Measurements from ENCODE around the gene FNDC3B. TPM values are rescaled to one million over a fixed set of nuclear protein-coding genes. Genes with fewer than 3 reads are reported as not detected.
"Not testable (repeated sequence)": the region's sequence is repeated elsewhere in the genome, so short reads cannot be mapped to it uniquely, and the experiment has no call there.

FNDC3B gene
- total RNA-seq, 1 donor from 2014 or later: 79.2 TPM

DNA sequence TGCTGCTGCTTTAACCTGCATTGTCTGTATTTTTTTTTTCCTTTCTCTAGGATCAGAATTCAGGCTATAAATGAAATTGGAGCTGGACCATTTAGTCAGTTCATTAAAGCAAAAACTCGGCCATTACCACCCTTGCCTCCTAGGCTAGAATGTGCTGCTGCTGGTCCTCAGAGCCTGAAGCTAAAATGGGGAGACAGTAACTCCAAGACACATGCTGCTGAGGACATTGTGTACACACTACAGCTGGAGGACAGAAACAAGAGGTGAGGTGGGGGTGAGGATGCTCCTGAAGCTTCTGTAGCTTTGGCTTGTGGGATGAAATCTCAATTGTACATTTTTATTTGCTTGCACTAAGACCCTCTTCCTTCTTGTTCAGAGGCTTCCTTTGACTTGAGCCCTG lies 323.2 kb downstream of the FNDC3B start:
- Mint-ChIP-seq H3K27ac (no peak overlapping the region), H3K27me3 (no peaks in the 10 kb centered on the region), H3K9me3 (peaks cover 6% of the 10 kb centered on the region), H3K4me1 (ENCODE audit: unreplicated experiment) (peaks cover 10% of the 10 kb centered on the region), H3K36me3 (peaks cover 53% of the 10 kb centered on the region), H3K4me3 (no peak overlapping the region)
- TF ChIP-seq, protein P1, sequence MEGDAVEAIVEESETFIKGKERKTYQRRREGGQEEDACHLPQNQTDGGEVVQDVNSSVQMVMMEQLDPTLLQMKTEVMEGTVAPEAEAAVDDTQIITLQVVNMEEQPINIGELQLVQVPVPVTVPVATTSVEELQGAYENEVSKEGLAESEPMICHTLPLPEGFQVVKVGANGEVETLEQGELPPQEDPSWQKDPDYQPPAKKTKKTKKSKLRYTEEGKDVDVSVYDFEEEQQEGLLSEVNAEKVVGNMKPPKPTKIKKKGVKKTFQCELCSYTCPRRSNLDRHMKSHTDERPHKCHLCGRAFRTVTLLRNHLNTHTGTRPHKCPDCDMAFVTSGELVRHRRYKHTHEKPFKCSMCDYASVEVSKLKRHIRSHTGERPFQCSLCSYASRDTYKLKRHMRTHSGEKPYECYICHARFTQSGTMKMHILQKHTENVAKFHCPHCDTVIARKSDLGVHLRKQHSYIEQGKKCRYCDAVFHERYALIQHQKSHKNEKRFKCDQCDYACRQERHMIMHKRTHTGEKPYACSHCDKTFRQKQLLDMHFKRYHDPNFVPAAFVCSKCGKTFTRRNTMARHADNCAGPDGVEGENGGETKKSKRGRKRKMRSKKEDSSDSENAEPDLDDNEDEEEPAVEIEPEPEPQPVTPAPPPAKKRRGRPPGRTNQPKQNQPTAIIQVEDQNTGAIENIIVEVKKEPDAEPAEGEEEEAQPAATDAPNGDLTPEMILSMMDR (conservative IDR thresholded peaks at IDR 0.05): no peak
- no peak for DNase-seq (ENCODE audit: extremely low spot score, unreplicated experiment)

DNA sequence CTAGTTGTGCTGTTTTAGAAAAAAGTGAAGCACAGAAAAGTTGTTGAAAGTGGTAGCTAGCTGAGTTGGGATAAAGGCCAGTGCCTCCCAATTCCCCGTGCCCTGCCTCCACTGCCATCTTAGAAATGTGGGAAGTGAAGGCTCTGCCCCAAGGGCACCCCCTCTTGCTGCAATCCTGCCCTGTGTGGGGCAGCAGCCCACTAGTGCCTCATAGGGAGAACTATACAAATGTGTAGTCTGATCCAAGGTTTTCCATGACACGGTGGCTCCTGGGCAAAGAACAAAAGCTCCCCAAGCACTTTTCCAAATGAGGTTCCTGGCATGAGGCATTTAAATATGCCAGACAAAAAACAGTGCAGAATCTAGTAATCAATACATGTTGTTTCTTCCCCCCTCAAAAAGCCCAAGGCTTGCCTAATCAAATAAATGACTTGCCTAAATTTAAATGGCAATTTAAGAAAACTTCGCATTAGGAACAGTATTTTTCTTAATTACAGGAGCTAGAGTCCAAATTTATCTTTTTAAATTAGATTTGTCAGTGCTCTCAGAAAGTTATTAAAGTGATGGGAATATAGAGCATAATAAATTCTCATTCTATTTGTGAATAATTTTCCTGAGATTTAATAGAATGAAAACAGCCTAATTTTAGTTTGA lies 325.1 kb downstream of the FNDC3B start:
- Mint-ChIP-seq H3K27me3 (no peaks in the 10 kb centered on the region), H3K27ac (no peak overlapping the region), H3K9me3 (peaks cover 6% of the 10 kb centered on the region), H3K4me3 (no peak overlapping the region), H3K36me3 (peaks cover 42% of the 10 kb centered on the region), H3K4me1 (ENCODE audit: unreplicated experiment) (peaks cover 12% of the 10 kb centered on the region)
- TF ChIP-seq, protein P1 (conservative IDR thresholded peaks at IDR 0.05): no peak
- DNase-seq (ENCODE audit: extremely low spot score, unreplicated experiment): no peak

DNA sequence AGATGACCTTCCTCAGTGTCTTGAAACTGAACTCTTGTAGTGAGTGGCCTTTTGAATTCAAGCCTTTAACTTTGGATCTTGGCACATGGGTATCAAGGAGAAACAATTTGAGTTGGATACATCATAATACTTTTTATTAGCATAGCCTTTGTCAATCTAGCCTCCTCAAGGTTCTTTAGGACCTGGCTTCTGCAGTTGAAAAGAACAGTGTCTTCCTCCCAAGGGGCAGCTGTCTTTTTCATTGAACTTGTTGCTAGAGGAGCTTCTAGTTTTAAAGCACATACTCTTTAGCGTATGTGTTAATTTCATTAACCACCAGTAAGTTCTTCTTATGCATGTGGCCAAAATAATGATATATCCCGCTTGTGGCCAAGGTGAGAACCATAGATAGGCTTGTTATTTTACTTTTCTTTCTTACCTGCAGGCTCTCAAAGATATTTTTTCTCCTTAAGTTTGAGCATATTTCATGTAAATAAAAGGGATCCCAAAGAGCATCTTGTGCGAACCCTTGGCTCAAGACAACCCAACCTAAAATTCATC lies 325.7 kb downstream of the FNDC3B start:
- Mint-ChIP-seq H3K36me3 (peaks cover 46% of the 10 kb centered on the region), H3K4me3 (no peak overlapping the region), H3K9me3 (peaks cover 6% of the 10 kb centered on the region), H3K4me1 (ENCODE audit: unreplicated experiment) (peaks cover 12% of the 10 kb centered on the region), H3K27ac (no peak overlapping the region), H3K27me3 (no peaks in the 10 kb centered on the region)
- TF ChIP-seq, protein P1 (conservative IDR thresholded peaks at IDR 0.05): no peak
- DNase-seq (ENCODE audit: extremely low spot score, unreplicated experiment): no peak

DNA sequence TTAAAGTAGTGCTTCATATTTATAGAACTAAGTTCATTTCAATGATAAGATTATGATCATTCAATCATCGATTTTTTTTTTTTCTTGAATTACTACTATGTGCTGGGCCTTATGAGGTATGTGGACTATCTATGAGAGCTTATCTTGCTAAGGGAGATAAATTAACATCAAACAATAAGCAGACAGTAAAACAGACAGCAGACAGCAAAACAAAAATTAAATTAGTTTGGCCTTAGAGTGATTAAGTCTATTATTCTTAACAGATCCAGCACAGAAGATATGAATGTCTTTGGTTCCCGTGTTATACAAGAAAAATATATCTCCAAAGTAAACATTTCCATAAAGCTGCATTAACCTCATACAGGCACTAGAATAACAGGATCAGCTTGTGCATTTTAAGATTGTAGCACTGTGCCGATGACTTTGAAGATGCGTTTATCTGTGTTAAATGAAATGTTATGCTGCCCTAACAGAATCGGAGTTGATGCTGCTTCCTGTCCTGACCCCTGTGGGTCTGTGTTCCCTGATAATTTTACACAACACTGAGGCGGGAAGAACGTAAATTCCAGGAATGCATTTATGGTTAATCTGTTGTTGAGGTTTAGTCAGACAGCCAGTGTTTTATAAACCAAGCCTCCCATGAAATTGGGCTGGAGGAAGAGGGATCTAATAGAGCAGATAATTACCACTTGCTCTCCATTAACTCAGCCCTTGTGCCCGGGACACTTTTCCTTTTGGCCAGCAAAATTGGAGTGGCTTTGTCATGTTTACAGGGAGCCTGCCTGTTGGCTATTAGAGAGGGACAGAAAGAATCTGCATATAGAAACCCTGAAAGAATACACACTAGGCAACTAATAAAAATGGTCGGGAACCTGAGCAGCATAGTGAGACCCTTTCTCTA lies 328.1 kb downstream of the FNDC3B start:
- H3K27me3 Mint-ChIP-seq: no peaks in the 10 kb centered on the region
- H3K36me3 Mint-ChIP-seq: peaks cover 40% of the 10 kb centered on the region
- no peak for DNase-seq (ENCODE audit: extremely low spot score, unreplicated experiment)
- H3K27ac Mint-ChIP-seq: no peak overlapping the region
- peaks cover 12% of the 10 kb centered on the region for H3K4me1 Mint-ChIP-seq (ENCODE audit: unreplicated experiment)
- H3K4me3 Mint-ChIP-seq: no peak overlapping the region
- TF ChIP-seq, protein P1 (conservative IDR thresholded peaks at IDR 0.05): no peak
- H3K9me3 Mint-ChIP-seq: no peaks in the 10 kb centered on the region

DNA sequence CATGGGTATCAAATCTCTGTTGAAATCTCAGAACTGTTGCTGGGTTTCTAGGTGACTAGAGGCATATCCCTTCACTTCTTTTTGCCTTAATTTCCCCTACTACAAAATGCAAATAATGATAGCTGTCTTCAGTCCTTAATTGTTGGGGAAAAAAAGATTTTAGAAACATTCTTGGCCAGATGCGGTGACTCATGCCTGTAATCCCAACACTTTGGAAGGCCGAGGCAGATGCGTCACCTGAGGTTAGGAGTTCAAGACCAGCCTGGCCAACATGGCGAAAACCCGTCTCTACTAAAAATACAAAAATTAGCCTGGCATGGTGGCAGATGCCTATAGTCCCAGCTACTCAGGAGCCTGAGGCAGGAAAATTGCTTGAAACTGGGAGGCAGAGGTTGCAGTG lies 329.2 kb downstream of the FNDC3B start:
- DNase-seq (ENCODE audit: extremely low spot score, unreplicated experiment); H3K9me3 Mint-ChIP-seq; H3K27me3 Mint-ChIP-seq; H3K4me3 Mint-ChIP-seq; H3K27ac Mint-ChIP-seq: not testable (repeated sequence)
- Mint-ChIP-seq H3K4me1 (ENCODE audit: unreplicated experiment) (peaks cover 17% of the 10 kb centered on the region), H3K36me3 (peaks cover 38% of the 10 kb centered on the region)

Data from type B pancreatic cell (in vitro differentiated cells).